Heart left ventricle (tissue), 16 donors: Measurements from ENCODE around the gene PCP4. TPM values are rescaled to one million over a fixed set of nuclear protein-coding genes. Genes with fewer than 3 reads are reported as not detected.

Experiments
- ATAC-seq, 4 donors: fragments of 200-7000 bp; cut with Tn5 transposase; one replicate each; pipeline ENCODE4 v1.9.1; 2020 to 2022; ENCODE audit warnings: moderate library complexity in 4 of 4, mild to moderate bottlenecking in 3 of 4, moderate number of reproducible peaks in 1 of 4
- DNase-seq, 5 donors: peaks; one replicate each; pipeline ENCODE4 v3.0.0-alpha.2; 2020
- H3K27ac ChIP-seq, 12 donors: fragments of 200-600 bp; sonication (generic) in 4 of 12; one replicate each; pipeline versions ENCODE4 v1.5.0 to v1.8.0; 2016 to 2022; ENCODE audit warnings: mild to moderate bottlenecking in 2 of 12
- H3K27me3 ChIP-seq, 9 donors: fragments of 200-600 bp; sonication (generic) in 2 of 9; one replicate each; pipeline versions ENCODE4 v1.5.1 to v1.8.0; 2016 to 2022; ENCODE audit warnings: mild to moderate bottlenecking in 3 of 9
- H3K36me3 ChIP-seq, 9 donors: fragments of 200-600 bp; sonication (generic) in 2 of 9; one replicate each; pipeline versions ENCODE4 v1.5.0 to v1.8.0; 2018 to 2022; ENCODE audit warnings: mild to moderate bottlenecking in 2 of 9
- H3K4me1 ChIP-seq, 12 donors: fragments of 200-600 bp; sonication (generic) in 4 of 12; one replicate each; pipeline versions ENCODE4 v1.5.0 to v1.8.0; 2016 to 2022; ENCODE audit warnings: mild to moderate bottlenecking in 3 of 12
- H3K4me3 ChIP-seq, 12 donors: fragments of 200-600 bp; sonication (generic) in 4 of 12; one replicate each; pipeline versions ENCODE4 v1.5.0 to v1.8.0; 2017 to 2022; ENCODE audit warnings: mild to moderate bottlenecking in 9 of 12, moderate library complexity in 4 of 12
- H3K9me3 ChIP-seq, 12 donors: fragments of 200-600 bp; sonication (generic) in 4 of 12; one replicate each; pipeline versions ENCODE4 v1.5.0 to v1.8.0; 2016 to 2022; ENCODE audit warnings: mild to moderate bottlenecking in 1 of 12
- CTCF ChIP-seq, 12 donors: fragments of 200-600 bp; sonication (generic) in 4 of 12; IDR thresholded peaks; one replicate each; pipeline versions ENCODE4 v1.5.0 to v1.8.0; 2018 to 2022; ENCODE audit warnings: antibody characterized with exemption in 12 of 12, mild to moderate bottlenecking in 5 of 12
- POLR2A ChIP-seq, 2 donors: fragments of 450-650 bp; IDR thresholded peaks; one replicate each; pipeline ENCODE4 v1.6.1; 2017; ENCODE audit warnings: antibody characterized with exemption in 2 of 2, mild to moderate bottlenecking in 2 of 2, moderate library complexity in 2 of 2
- WGBS, 4 donors: extraction: QIAGEN DNeasy Blood & Tissue Kit in 2 of 4; methylation state at CpG; one replicate each; pipeline versions ENCODE4 v1.1.5 to v1.1.7; 2013 to 2018; 5-methylcytosine and 5-hydroxymethylcytosine counted together
- intact Hi-C, 10 donors: fragments of 100-400 bp; cut with DNase I; formaldehyde crosslinking; loops; one replicate each; pipeline versions ENCODE4 v1.11.1 to v1.14.2; 2022
- polyA plus RNA-seq, 2 donors: library from polyadenylated mRNA; stranded (reverse); fragments of 200-250 nt; gene quantifications; one replicate each; pipeline ENCODE4 v1.2.3, GENCODE V29; 2013
- total RNA-seq, 9 donors: library from RNA; depleted of rRNA in 2 of 9; stranded (reverse); fragments of >200 nt in 2 of 9; fragmentation: NEBNext Ultra II Directional in 3 of 9; extraction: Animal tissue kit (Norgen Biotek cat#: 25700) in 3 of 9; gene quantifications; one replicate each; pipeline versions ENCODE4 v1.1.0 to v1.2.4, GENCODE V29; 2016 to 2023
- donor health status: ischemic (EF 13 %, LVEDD 7.1; RV severe dilation, severe dysfunction).
- donor health status: healthy with polysubstance abuse.
- donor health status: DM: no; HTN: yes; CAD: no.
- donor health status: DM: no; HTN: no; CAD: no.
- donor health status: ischemic (EF 25% LVEDD 6.9; RV normal size, moderate dysfunction).
- donor health status: ischemic (EF 25% LVEDD 5.7; RV mildly dilated, moderate dysfunction).
- donor health status: healthy.
- donor health status: DM: yes; HTN: yes; CAD: no.
- donor health status: ischemic (EF 35%, LVEDD 5.7; RV mildly dilated, moderate dysfunction).
- donor health status: nonischemic (EF 11% LVEDD 7.7; RV severe dilation, severe dysfunction).
- donor health status: DM: yes; HTN: yes; CAD: no.
- donor health status: PGD.
- donor health status: ischemic (EF 29% LVEDD 5.4; RV normal size, mild dysfunction).
- donor health status: nonischemic (EF 23%, LVEDD 6.1; RV moderate dilation, normal function).

Gene PCP4
- total and polyA plus RNA-seq, 11 donors: 0.64 to 9.6 (median 3.9) TPM

- Histone ChIP-seq H3K36me3 (no peaks in the 10 kb centered on the region), H3K9me3 (peaks cover 0 to 6% (median 0%) of the 10 kb centered on the region in 12 donors), H3K27ac (no peak overlapping the region), H3K4me1 (no peaks in the 10 kb centered on the region), H3K4me3 (no peak overlapping the region), H3K27me3 (peaks cover 0 to 3% (median 0%) of the 10 kb centered on the region in 9 donors)
- no peak for DNase-seq
- intact Hi-C loops: no loop called here
- TF ChIP-seq POLR2A (IDR thresholded peaks at IDR 0.05): no peak
- TF ChIP-seq CTCF (IDR thresholded peaks at IDR 0.05): no peak
- 86 to 92% (median 89%) methylated on average over 10 of the region's 10 CpGs for WGBS, 4 donors
- no peak for ATAC-seq
Observed at GRCh38 chr21:39954570-39954969, 87.3 kb downstream of the PCP4 start.

DNA sequence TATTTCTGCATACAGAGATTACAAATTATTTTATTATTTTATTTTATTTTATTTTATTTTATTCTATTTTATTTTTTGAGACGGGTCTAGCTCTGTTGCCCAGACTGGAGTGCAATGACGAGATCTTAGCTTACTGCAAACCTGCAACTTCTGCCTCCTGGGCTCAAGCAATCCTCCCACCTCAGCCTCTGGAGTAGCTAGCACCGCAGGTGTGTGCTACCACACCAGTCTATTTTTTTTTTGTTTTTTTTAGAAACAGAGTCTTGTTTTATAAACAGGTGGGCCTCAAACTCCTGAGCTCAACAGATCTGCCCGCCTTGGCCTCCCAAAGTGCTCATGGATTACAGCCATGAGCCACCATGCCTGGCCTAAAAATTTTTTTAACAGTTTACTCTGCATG lies 88.1 kb downstream of the PCP4 start:
- Histone ChIP-seq H3K27ac (peak overlapping the region in 1 of 12 donors; percentile 39), H3K4me1 (no peaks in the 10 kb centered on the region), H3K36me3 (no peaks in the 10 kb centered on the region), H3K9me3 (peaks cover 0 to 12% (median 3%) of the 10 kb centered on the region in 12 donors), H3K27me3 (peaks cover 0 to 3% (median 0%) of the 10 kb centered on the region in 9 donors), H3K4me3 (no peak overlapping the region)
- intact Hi-C loops: no loop called here
- DNase-seq: no peak
- 90 to 93% (median 93%) methylated on average over 4 of the region's 4 CpGs for WGBS, 4 donors
- TF ChIP-seq CTCF (IDR thresholded peaks at IDR 0.05) (no peak), POLR2A (IDR thresholded peaks at IDR 0.05) (no peak)
- ATAC-seq: no peak

GRCh38 chr21:39956586-39956985 lies 89.3 kb downstream of the PCP4 start:
- H3K36me3 ChIP-seq: no peaks in the 10 kb centered on the region
- ATAC-seq (no peak), DNase-seq (no peak)
- H3K27ac ChIP-seq: no peak overlapping the region
- no peak overlapping the region for H3K4me3 ChIP-seq
- H3K27me3 ChIP-seq: peaks cover 0 to 3% (median 0%) of the 10 kb centered on the region in 9 donors
- H3K9me3 ChIP-seq: peaks cover 0 to 22% (median 11%) of the 10 kb centered on the region in 12 donors
- 92 to 95% (median 93%) methylated on average over 4 of the region's 4 CpGs for WGBS, 4 donors
- TF ChIP-seq CTCF (IDR thresholded peaks at IDR 0.05): no peak
- no peak for TF ChIP-seq POLR2A (IDR thresholded peaks at IDR 0.05)
- H3K4me1 ChIP-seq: no peaks in the 10 kb centered on the region
- intact Hi-C loops: loop anchor here in 1 of 10 donors (1.0 kb wide), 1 partner anchor 26 kb away; no protein-coding TSS in a partner anchor

DNA sequence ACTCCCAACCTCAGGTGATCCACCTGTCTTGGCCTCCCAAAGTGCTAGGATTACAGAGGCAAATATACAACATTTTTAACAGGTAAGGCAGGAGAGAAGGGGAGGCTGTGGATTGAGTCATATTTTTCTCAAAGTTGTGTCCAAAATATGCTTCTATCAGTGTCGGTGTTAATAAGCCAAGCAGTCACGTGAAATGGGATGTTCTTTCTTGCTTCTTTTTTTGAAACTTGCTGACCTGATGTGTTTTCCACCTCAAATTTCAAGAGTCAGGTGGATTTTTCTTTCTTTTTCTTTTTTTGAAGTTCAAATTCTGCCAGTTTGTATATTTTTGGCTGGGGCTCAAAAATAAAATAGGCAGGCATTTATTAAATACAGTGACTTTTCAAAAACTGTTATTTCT lies 91.5 kb downstream of the PCP4 start:
- no peak for ATAC-seq
- no peak overlapping the region for H3K27ac ChIP-seq
- TF ChIP-seq POLR2A (IDR thresholded peaks at IDR 0.05): no peak
- TF ChIP-seq CTCF (IDR thresholded peaks at IDR 0.05): no peak
- no peaks in the 10 kb centered on the region for H3K4me1 ChIP-seq
- 91 to 97% (median 93%) methylated on average over 2 of the region's 2 CpGs for WGBS, 4 donors
- no peak for DNase-seq
- H3K4me3 ChIP-seq: no peak overlapping the region
- H3K9me3 ChIP-seq: peaks cover 0 to 22% (median 11%) of the 10 kb centered on the region in 12 donors
- no peaks in the 10 kb centered on the region for H3K36me3 ChIP-seq
- intact Hi-C loops: no loop called here
- no peaks in the 10 kb centered on the region for H3K27me3 ChIP-seq
